Testis (tissue), 2 donors: Measurements from ENCODE around the gene CNTRL.

ENCODE experiments used
- CTCF ChIP-seq, 3 experiments: fragments of 450-650 bp in 2 of 3; fragments of 200-600 bp in 1 of 3; sonication (generic) in 1 of 3; IDR thresholded peaks; one replicate each; pipeline ENCODE4 v1.5.1; 2016 to 2019; ENCODE audit warnings: antibody characterized with exemption in 3 of 3, mild to moderate bottlenecking in 2 of 3, moderate library complexity in 1 of 3
- POLR2A ChIP-seq: fragments of 450-650 bp; IDR thresholded peaks from one replicate; pipeline ENCODE4 v1.6.1; 2017; ENCODE audit warnings: antibody characterized with exemption, mild to moderate bottlenecking, moderate library complexity

GRCh38 chr9:121200356-121200755 is 125.6 kb downstream of the CNTRL start:
- TF ChIP-seq CTCF (IDR thresholded peaks at IDR 0.05) (no peak), POLR2A (no peak)
